ENCODE measurements around the gene SIPA1L2.

SIPA1L2 gene

GRCh38 chr1:232630047-232630893 is at the start of gene SIPA1L2:
Gene SIPA1L2 (minus strand): TSS chr1:232630133. CDS start chr1:232515339, 114,794 bp downstream.
- DNase-seq = peak; percentile 35 to 97 (median 90)

GRCh38 chr1:232678185-232678886 is 48.4 kb upstream of the SIPA1L2 start:
- no peak for DNase-seq

GRCh38 chr1:232676307-232676706 is 46.4 kb upstream of the SIPA1L2 start:
- DNase-seq = no peak

- DNase-seq = no peak
These were observed 46.0 kb upstream of the SIPA1L2 start for GRCh38 chr1:232675898-232676297.

GRCh38 chr1:232675260-232675659 is 45.3 kb upstream of the SIPA1L2 start:
- DNase-seq = peak in 8 of 56 donors; percentile 1 to 33 (median 4)

GRCh38 chr1:232673256-232673655 is 43.3 kb upstream of the SIPA1L2 start:
- no peak for DNase-seq

GRCh38 chr1:232669981-232670747 is 40.2 kb upstream of the SIPA1L2 start:
- no peak for DNase-seq

- DNase-seq = no peak
These were observed 37.8 kb upstream of the SIPA1L2 start for GRCh38 chr1:232667778-232668165.

- DNase-seq = no peak
These were observed 37.3 kb upstream of the SIPA1L2 start for GRCh38 chr1:232667094-232667777.

- DNase-seq = no peak
These were observed 35.2 kb upstream of the SIPA1L2 start for GRCh38 chr1:232664844-232665777.

GRCh38 chr1:232662910-232663309 is 33.0 kb upstream of the SIPA1L2 start:
- DNase-seq = no peak

GRCh38 chr1:232658386-232658785 is 28.5 kb upstream of the SIPA1L2 start:
- no peak for DNase-seq

GRCh38 chr1:232657426-232658005 is 27.6 kb upstream of the SIPA1L2 start:
- DNase-seq = no peak

GRCh38 chr1:232655746-232656085 is 25.8 kb upstream of the SIPA1L2 start:
- no peak for DNase-seq

- DNase-seq = no peak
These were observed 25.3 kb upstream of the SIPA1L2 start for GRCh38 chr1:232655028-232655745.

- no peak for DNase-seq
These were observed 23.9 kb upstream of the SIPA1L2 start for GRCh38 chr1:232653789-232654188.

GRCh38 chr1:232650845-232651244 is 20.9 kb upstream of the SIPA1L2 start:
- no peak for DNase-seq

GRCh38 chr1:232650418-232650817 is 20.5 kb upstream of the SIPA1L2 start:
- DNase-seq = no peak

- DNase-seq = no peak
These were observed 18.4 kb upstream of the SIPA1L2 start for GRCh38 chr1:232648316-232648715.
